ENCODE data around the gene ERRFI1.
"Not testable (repeated sequence)": the region's sequence is repeated elsewhere in the genome, so short reads cannot be mapped to it uniquely, and the experiment has no call there.

The ERRFI1 gene

DNA sequence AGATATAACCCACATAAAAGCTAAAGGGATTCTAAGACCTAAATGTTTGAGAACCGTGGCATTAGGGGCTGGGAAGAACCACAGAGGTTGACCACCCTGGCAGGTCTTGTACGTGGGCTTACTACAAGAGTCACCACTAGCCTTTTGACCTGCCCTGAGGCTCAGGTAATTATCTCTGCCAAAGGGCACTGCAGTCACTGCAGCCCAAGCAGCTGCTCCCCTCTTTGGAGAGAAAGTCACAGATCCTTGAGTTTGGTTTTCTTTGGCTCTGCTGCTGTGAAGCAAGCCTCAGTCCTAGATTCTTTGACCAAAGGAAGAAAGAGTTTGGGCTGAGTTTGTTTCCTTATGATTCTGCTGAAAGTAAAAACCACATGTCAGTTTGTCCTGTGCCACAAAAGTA lies 53.0 kb downstream of the ERRFI1 start:
- Mint-ChIP-seq H3K4me3 (no peak overlapping the region), H3K36me3 (ENCODE audit: insufficient read depth) (peaks cover 68% of the 10 kb centered on the region), H3K9me3 (no peaks in the 10 kb centered on the region), H3K27me3 (no peaks in the 10 kb centered on the region), H3K27ac (no peak overlapping the region), H3K4me1 (ENCODE audit: low read depth in 2 of 2) (peaks cover 4 to 6% of the 10 kb centered on the region in 2 donors)
- DNase-seq (no peak), ATAC-seq (replicated peaks) (no peak)

DNA sequence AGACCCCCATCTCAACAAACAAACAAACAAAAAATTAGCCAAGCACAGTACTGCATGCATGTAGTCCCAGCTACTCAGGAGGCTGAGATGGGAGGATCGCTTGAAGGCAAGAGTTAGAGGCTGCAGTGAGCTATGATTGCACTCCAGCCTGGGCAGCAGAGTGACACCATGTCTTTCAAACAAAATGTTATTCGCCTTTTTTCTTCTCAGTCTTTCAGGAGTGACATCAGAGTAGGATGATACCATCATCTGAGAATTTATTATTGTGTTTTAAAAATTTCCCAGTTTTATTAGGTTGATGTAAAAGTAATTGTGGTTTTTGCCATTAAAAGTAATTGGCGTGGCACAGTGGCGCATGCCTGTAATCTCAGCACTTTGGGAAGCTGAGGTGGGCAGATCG lies 53.8 kb downstream of the ERRFI1 start:
- DNase-seq (no peak), ATAC-seq (replicated peaks) (no peak)
- H3K27ac Mint-ChIP-seq: no peak overlapping the region
- no peaks in the 10 kb centered on the region for H3K27me3 Mint-ChIP-seq
- peaks cover 64% of the 10 kb centered on the region for H3K36me3 Mint-ChIP-seq (ENCODE audit: insufficient read depth)
- H3K9me3 Mint-ChIP-seq: no peaks in the 10 kb centered on the region
- peaks cover 5 to 10% of the 10 kb centered on the region in 2 donors for H3K4me1 Mint-ChIP-seq (ENCODE audit: low read depth in 2 of 2)
- H3K4me3 Mint-ChIP-seq: no peak overlapping the region

DNA sequence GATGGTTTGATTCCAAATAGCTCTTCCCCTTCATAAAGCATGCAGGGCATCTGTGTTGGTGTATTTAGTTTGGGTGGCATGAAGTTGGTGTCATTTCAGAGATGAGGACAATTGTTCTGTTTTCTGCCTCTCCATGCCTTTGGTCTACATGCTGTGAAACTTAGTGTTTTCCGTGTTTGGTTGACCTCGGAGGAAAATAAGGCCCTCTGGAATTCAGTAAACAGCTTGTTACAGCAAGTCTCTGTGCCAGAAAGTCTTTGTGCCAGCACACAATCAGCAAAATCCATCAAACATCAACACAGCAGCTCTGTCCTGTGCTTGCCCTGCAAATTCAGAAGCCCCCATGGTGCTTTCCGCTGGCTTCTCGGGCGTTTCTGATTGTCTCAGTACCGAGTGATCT lies 55.1 kb downstream of the ERRFI1 start:
- peaks cover 11 to 22% of the 10 kb centered on the region in 2 donors for H3K4me1 Mint-ChIP-seq (ENCODE audit: low read depth in 2 of 2)
- ATAC-seq (replicated peaks): no peak
- no peaks in the 10 kb centered on the region for H3K27me3 Mint-ChIP-seq
- no peak for DNase-seq
- H3K27ac Mint-ChIP-seq: peak overlapping the region in 1 of 2 donors; percentile 57
- H3K36me3 Mint-ChIP-seq (ENCODE audit: insufficient read depth): peaks cover 63% of the 10 kb centered on the region
- H3K4me3 Mint-ChIP-seq: no peak overlapping the region
- no peaks in the 10 kb centered on the region for H3K9me3 Mint-ChIP-seq

DNA sequence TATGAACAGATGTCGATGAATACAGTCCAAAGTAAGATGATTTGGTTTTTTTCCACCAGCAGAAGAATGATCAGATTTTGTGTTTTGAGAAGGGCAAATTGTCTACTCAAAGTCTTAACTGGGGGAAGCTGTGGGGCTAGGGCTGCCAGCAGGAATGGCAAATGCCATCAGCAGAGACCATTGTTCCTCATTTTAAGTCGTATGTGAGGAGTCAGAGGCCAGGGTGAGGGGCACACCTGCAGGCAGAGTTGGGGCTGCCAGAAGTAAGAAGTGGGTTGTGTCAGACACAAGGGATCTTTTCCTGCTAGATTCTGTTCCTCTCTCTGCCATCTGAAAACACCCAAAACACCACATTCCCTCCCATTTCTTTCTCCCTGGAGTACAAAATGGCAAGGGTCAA lies 55.9 kb downstream of the ERRFI1 start:
- DNase-seq (no peak), ATAC-seq (replicated peaks) (no peak)
- Mint-ChIP-seq H3K4me3 (no peak overlapping the region), H3K27me3 (no peaks in the 10 kb centered on the region), H3K36me3 (ENCODE audit: insufficient read depth) (peaks cover 67% of the 10 kb centered on the region), H3K9me3 (no peaks in the 10 kb centered on the region), H3K27ac (peak overlapping the region; percentile 41 to 57), H3K4me1 (ENCODE audit: low read depth in 2 of 2) (peaks cover 13 to 24% of the 10 kb centered on the region in 2 donors)

DNA sequence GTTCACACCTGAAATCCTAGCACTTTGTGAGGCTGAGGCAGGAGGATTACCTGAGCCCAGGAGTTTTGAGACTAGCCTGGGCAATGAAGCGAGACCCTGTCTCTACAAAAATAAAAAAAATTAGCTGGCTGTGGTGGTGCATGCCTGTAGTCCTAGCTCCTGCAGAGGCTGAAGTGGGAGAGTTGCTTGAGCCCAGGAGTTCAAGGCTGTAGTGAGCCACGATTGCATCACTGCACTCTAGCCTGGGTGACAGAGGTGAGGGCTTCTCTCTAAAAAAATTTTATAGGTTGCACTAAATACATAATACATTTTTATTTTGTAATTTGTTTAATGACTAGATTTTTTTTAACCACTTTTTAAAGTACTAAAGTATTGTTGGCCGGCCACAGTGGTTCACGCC lies 58.5 kb downstream of the ERRFI1 start:
- no peak for DNase-seq
- H3K27ac Mint-ChIP-seq: no peak overlapping the region
- H3K4me3 Mint-ChIP-seq: no peak overlapping the region
- no peak for ATAC-seq (replicated peaks)
- no peaks in the 10 kb centered on the region for H3K27me3 Mint-ChIP-seq
- peaks cover 26 to 39% of the 10 kb centered on the region in 2 donors for H3K4me1 Mint-ChIP-seq (ENCODE audit: low read depth in 2 of 2)
- no peaks in the 10 kb centered on the region for H3K9me3 Mint-ChIP-seq
- H3K36me3 Mint-ChIP-seq (ENCODE audit: insufficient read depth): peaks cover 85% of the 10 kb centered on the region

DNA sequence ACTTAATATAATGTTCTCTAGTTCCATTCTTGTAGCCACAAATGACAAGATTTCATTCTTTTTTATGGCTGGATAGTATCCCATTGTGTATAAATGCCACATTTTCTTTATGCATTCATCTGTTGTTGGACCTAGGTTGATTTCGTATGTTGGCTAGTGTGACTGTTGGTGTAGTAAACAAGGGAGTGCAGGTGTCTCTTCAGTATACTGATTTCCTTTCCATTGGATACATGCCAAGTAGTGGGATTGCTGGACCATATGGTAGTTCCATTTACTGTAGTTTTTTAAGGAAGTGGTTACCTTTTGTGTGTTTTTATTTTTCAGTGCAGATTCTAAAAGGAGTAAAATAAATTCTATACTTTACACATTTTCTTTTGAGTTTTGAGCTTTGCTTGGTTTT lies 58.9 kb downstream of the ERRFI1 start:
- DNase-seq: no peak

DNA sequence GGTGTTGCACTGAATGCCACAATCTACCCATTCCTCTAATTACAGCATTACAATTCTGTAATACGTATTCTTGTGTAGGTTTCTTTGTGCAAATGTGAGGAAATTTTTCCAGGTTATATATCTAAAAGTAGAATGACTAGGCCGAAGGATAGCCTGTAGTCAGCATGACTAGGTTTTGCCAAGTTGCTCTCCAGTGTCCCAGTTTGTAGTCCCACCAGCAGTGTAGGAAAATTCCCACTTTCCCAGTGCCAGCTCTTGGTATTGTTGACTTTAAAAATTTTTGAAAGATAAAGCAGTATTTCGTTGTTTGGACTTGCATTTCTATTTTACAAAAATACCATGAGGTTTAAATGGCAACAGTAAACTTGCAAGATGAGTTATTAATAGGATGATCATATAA lies 61.6 kb downstream of the ERRFI1 start:
- Mint-ChIP-seq H3K9me3 (no peaks in the 10 kb centered on the region), H3K4me1 (ENCODE audit: low read depth in 2 of 2) (peaks cover 34 to 55% of the 10 kb centered on the region in 2 donors), H3K27ac (peak overlapping the region; percentile 17 to 96), H3K27me3 (no peaks in the 10 kb centered on the region), H3K36me3 (ENCODE audit: insufficient read depth) (peaks cover 72% of the 10 kb centered on the region), H3K4me3 (peak overlapping the region in 1 of 2 donors; percentile 91)
- no peak for DNase-seq
- ATAC-seq (replicated peaks): no peak

More for the DNA sequence above, 58.9 kb downstream of the ERRFI1 start:
- no peak for ATAC-seq (replicated peaks)
- peak overlapping the region in 1 of 2 donors; percentile 32 for H3K4me3 Mint-ChIP-seq
- H3K36me3 Mint-ChIP-seq (ENCODE audit: insufficient read depth): peaks cover 86% of the 10 kb centered on the region
- peak overlapping the region; percentile 20 to 32 for H3K27ac Mint-ChIP-seq
- H3K9me3 Mint-ChIP-seq: no peaks in the 10 kb centered on the region
- H3K27me3 Mint-ChIP-seq: no peaks in the 10 kb centered on the region
- peaks cover 29 to 42% of the 10 kb centered on the region in 2 donors for H3K4me1 Mint-ChIP-seq (ENCODE audit: low read depth in 2 of 2)

DNA sequence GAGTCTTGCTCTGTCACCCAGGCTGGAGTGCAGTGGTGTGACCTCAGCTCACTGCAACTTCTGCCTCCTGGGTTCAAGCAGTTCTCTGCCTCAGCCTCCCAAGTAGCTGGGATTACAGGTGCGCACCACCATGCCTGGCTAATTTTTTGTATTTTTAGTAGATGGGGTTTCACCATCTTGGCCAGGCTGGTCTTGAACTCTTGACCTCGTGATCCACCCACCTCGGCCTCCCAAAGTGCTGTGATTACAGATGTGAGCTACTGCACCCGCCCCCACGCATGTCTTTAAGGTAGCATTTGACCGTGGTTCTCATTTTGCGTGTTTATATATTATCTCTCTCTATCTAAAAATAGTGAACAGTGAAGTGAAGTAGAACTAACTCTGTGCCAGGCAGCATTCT lies 62.3 kb downstream of the ERRFI1 start:
- not testable (repeated sequence) for H3K27me3 Mint-ChIP-seq; DNase-seq; H3K9me3 Mint-ChIP-seq; ATAC-seq (replicated peaks)
- Mint-ChIP-seq H3K36me3 (ENCODE audit: insufficient read depth) (peaks cover 66% of the 10 kb centered on the region), H3K4me1 (ENCODE audit: low read depth in 2 of 2) (peaks cover 35 to 55% of the 10 kb centered on the region in 2 donors), H3K4me3 (peak overlapping the region; percentile 88 to 91), H3K27ac (peak overlapping the region; percentile 81 to 96)

DNA sequence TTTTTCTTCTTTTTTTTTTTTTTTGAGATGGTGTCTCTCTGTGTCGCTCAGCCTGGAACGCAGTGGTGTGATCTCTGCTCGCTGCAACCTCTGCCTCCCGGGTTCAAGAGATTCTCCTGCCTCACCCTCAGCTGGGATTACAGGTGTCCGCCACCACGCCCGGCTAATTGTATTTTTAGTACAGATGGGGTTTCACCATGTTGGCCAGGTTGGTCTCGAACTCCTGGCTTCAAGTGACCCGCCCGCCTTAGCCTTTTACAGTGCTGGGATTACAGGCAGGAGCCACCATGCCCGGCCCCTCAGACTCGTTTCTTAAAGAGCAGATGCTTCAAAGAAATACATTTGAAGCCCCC lies 62.8 kb downstream of the ERRFI1 start:
- H3K36me3 Mint-ChIP-seq (ENCODE audit: insufficient read depth): peaks cover 65% of the 10 kb centered on the region
- DNase-seq; H3K27me3 Mint-ChIP-seq; H3K9me3 Mint-ChIP-seq; ATAC-seq (replicated peaks): not testable (repeated sequence)
- H3K4me1 Mint-ChIP-seq (ENCODE audit: low read depth in 2 of 2): peaks cover 35 to 55% of the 10 kb centered on the region in 2 donors
- peak overlapping the region; percentile 81 to 96 for H3K27ac Mint-ChIP-seq
- H3K4me3 Mint-ChIP-seq: peak overlapping the region; percentile 88 to 91

DNA sequence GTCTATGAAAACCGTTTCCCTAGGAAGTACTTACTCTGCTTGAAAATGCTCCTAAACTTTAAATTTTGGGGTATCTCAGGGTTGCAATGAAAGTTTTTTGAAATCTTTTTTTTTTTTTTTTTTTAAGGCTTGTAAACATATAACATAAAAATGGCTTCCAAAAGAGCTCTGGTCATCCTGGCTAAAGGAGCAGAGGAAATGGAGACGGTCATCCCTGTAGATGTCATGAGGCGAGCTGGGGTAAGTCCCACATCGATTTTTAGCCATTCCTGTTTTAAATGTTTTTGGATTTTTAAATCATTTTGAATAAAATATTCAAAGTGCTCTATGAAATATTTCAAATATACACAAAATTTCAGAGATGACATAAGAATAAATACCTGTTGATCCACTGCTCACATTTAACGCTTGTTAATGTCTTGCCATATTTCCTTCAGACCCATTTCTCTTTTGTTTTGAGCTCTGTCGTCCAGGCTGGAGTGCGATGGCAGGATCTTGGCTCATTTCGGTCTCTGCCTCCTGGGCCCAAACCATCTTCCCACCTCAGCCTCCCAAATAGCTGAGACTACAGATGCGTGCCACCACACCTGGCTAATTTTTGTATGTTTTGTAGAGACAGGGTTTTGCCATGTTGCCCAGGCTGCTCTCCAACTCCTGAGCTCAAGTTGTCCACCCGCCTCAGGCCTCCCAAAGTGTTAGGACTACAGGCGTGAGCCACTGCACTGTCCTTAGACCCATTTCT lies 63.3 kb downstream of the ERRFI1 start:
- no peak for ATAC-seq (replicated peaks)
- peak overlapping the region; percentile 88 to 91 for H3K4me3 Mint-ChIP-seq
- peaks cover 63% of the 10 kb centered on the region for H3K36me3 Mint-ChIP-seq (ENCODE audit: insufficient read depth)
- H3K9me3 Mint-ChIP-seq: no peaks in the 10 kb centered on the region
- H3K27me3 Mint-ChIP-seq: no peaks in the 10 kb centered on the region
- peak overlapping the region; percentile 92 to 96 for H3K27ac Mint-ChIP-seq
- H3K4me1 Mint-ChIP-seq (ENCODE audit: low read depth in 2 of 2): peaks cover 35 to 55% of the 10 kb centered on the region in 2 donors
- DNase-seq: no peak

DNA sequence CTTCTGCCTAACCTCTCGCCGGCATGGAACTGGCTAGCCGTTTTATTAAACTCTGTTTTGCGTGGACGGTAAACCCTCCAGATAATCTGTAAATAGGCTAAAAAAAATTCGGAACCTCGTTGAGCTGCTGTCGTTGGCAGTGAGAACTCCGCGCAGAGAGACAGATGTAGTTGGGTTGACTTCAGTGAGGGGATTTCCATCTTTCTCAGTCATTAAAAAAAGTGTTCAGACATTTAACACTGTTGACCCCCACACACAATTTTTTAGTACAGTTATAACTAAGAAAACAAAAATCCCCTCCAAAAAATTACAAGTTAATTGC lies 64.1 kb downstream of the ERRFI1 start:
- no peaks in the 10 kb centered on the region for H3K9me3 Mint-ChIP-seq
- peaks cover 30 to 53% of the 10 kb centered on the region in 2 donors for H3K4me1 Mint-ChIP-seq (ENCODE audit: low read depth in 2 of 2)
- DNase-seq (peak in 1 of 3 experiments; percentile 41), ATAC-seq (replicated peaks) (peak; percentile 39)
- peak overlapping the region; percentile 88 to 91 for H3K4me3 Mint-ChIP-seq
- H3K36me3 Mint-ChIP-seq (ENCODE audit: insufficient read depth): peaks cover 56% of the 10 kb centered on the region
- peak overlapping the region; percentile 92 to 96 for H3K27ac Mint-ChIP-seq
- no peaks in the 10 kb centered on the region for H3K27me3 Mint-ChIP-seq
